ENCODE data around the gene PCDHGC5. TPM values are rescaled to one million over a fixed set of nuclear protein-coding genes. Genes with fewer than 3 reads are reported as not detected.

Gene PCDHGC5
- total RNA-seq, 2 experiments from 2014 or later: not detected

DNA sequence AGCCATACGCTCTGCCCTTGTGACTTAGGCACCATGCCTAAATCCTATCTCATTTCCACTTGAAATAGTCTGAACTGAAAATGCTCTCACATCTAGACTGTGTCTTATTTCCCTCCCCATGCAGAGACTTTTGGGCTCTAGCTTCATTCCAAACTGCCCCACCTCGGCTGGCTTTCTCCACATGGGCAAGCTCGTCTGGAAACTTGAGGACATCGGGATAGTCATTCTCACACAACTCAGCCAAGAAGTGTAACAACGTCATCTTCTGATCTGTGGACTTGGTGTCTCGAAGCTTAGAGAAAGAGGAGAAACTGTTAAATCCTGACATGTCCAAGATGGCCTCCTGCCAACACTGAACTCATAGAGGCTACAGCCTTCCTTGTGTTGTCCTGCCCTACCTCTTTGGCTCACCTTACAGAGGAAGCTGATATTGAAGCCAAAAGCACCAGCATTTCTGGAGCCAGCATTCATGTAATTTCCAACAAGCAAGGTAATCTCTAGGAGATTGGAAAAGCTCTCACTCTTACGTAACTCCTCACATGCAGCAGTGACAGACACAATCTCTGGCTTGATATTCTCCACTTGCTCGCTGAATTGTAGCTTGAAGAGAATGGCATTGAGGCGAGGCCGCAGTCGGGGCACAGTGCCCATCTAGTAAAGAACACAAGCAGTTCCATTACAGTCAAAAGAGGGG is 39.6 kb downstream of the PCDHGC5 start:
- ChIA-PET POLR2A (interaction anchor here (1.2 kb wide), 1 partner anchor 208 kb away, joined by 5 read pairs; no protein-coding TSS in a partner anchor), CTCF (interaction anchor here (0.8 to 1.4 kb wide), 3 partner anchors 15 to 36 kb away, joined by 5 to 7 read pairs (median 5); no protein-coding TSS in a partner anchor)
- H3K4me3 Mint-ChIP-seq: no peak overlapping the region
- H3K27me3 Mint-ChIP-seq: no peaks in the 10 kb centered on the region
- no peaks in the 10 kb centered on the region for H3K9me3 Mint-ChIP-seq
- peaks cover 4% of the 10 kb centered on the region for H3K4me1 Mint-ChIP-seq
- H3K36me3 Mint-ChIP-seq (ENCODE audit: low read depth): peaks cover 61% of the 10 kb centered on the region
- no peak for DNase-seq
- H3K27ac Mint-ChIP-seq: peak overlapping the region; percentile 28

- Mint-ChIP-seq H3K4me3 (no peak overlapping the region), H3K36me3 (ENCODE audit: low read depth) (peaks cover 57% of the 10 kb centered on the region), H3K4me1 (peaks cover 4% of the 10 kb centered on the region), H3K9me3 (no peaks in the 10 kb centered on the region), H3K27ac (peak overlapping the region; percentile 28), H3K27me3 (no peaks in the 10 kb centered on the region)
- ChIA-PET POLR2A (no interaction called here), CTCF (interaction anchor here (1.4 kb wide), 1 partner anchor 16 kb away, joined by 7 read pairs; no protein-coding TSS in a partner anchor)
- DNase-seq: no peak
Observed at GRCh38 chr5:141529002-141529401, 40.1 kb downstream of the PCDHGC5 start.

- Mint-ChIP-seq H3K27me3 (no peaks in the 10 kb centered on the region), H3K9me3 (no peaks in the 10 kb centered on the region), H3K4me3 (no peak overlapping the region), H3K36me3 (ENCODE audit: low read depth) (peaks cover 57% of the 10 kb centered on the region), H3K27ac (no peak overlapping the region), H3K4me1 (peaks cover under 1% of the 10 kb centered on the region)
- DNase-seq: no peak
- ChIA-PET POLR2A (no interaction called here), CTCF (no interaction called here)
Observed at GRCh38 chr5:141529873-141530272, 41.0 kb downstream of the PCDHGC5 start.

DNA sequence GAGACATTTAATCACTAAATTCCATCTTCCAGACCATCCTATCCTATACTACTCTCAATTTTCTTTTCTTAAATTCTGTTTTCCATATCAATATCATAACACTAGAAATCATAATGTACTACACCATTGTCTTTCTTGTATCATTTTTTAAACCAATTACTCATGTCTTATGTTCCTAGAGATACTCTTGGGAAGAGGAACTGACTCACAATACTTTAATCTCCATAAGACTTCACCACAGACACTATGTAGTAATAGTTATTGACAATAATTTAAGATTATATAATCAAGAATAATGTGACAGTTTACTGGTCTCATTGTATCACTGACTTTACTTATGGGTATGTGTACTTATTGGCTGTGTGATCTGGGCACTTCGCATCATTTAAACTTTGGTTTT is 43.8 kb downstream of the PCDHGC5 start:
- no peaks in the 10 kb centered on the region for H3K9me3 Mint-ChIP-seq
- H3K4me3 Mint-ChIP-seq: no peak overlapping the region
- CTCF ChIA-PET: interaction anchor here (1.5 to 2.5 kb wide), 2 partner anchors 9 to 31 kb away, joined by 10 to 14 read pairs; no protein-coding TSS in a partner anchor
- POLR2A ChIA-PET: no interaction called here
- no peak for DNase-seq
- no peaks in the 10 kb centered on the region for H3K27me3 Mint-ChIP-seq
- H3K36me3 Mint-ChIP-seq (ENCODE audit: low read depth): peaks cover 53% of the 10 kb centered on the region
- H3K4me1 Mint-ChIP-seq: no peaks in the 10 kb centered on the region
- no peak overlapping the region for H3K27ac Mint-ChIP-seq

GRCh38 chr5:141533897-141534296 is 45.0 kb downstream of the PCDHGC5 start:
- H3K27ac Mint-ChIP-seq: no peak overlapping the region
- no peaks in the 10 kb centered on the region for H3K9me3 Mint-ChIP-seq
- no peaks in the 10 kb centered on the region for H3K27me3 Mint-ChIP-seq
- DNase-seq: no peak
- H3K4me1 Mint-ChIP-seq: no peaks in the 10 kb centered on the region
- peaks cover 42% of the 10 kb centered on the region for H3K36me3 Mint-ChIP-seq (ENCODE audit: low read depth)
- POLR2A ChIA-PET: interaction anchor here (0.7 kb wide), 1 partner anchor 30 kb away, joined by 3 read pairs; no protein-coding TSS in a partner anchor
- CTCF ChIA-PET: interaction anchor here (1.4 to 2.5 kb wide), 5 partner anchors 10 to 30 kb away, joined by 7 to 14 read pairs (median 9); no protein-coding TSS in a partner anchor
- no peak overlapping the region for H3K4me3 Mint-ChIP-seq

DNA sequence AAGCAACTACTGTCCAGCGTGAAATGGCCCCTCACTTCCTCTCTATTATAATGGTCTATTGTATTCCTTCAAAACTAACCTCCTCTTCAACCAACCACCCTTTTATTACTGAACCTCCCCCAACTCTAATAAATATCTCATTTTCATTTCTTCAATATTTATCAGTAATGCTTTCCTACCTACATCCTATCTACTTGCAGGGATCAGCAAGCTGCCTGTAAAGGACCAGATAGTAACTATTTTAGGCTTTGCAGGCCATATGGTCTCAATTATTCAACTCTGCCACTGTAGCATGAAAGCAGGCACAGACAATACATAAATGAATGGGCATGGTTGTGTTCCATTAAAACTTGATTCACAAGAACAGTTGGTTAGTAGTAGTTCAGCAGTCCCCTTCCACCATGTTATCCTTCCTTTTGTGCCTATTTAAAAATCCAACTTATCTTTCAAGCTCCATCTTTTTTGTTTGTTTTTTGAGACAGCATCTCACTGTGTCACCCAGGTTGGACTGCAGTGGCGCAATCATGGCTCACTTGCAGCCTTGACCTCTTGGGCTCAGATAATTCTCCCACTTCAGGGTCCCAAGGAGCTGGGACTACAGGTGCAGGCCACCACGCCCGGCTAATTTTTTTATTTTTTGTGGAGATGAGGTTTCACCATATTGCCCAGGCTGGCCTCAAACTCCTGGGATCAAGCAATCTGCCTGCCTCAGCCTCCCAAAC is 45.8 kb downstream of the PCDHGC5 start:
- Mint-ChIP-seq H3K4me3 (no peak overlapping the region), H3K27ac (no peak overlapping the region), H3K27me3 (no peaks in the 10 kb centered on the region), H3K4me1 (no peaks in the 10 kb centered on the region), H3K9me3 (no peaks in the 10 kb centered on the region), H3K36me3 (ENCODE audit: low read depth) (peaks cover 40% of the 10 kb centered on the region)
- DNase-seq: no peak
- ChIA-PET POLR2A (no interaction called here), CTCF (interaction anchor here (1.4 to 2.5 kb wide), 5 partner anchors 10 to 30 kb away, joined by 7 to 14 read pairs (median 9); no protein-coding TSS in a partner anchor)

Other genes with a start within 250 kb of the PCDHGC5 start
- not detected for gene PCDHB15, start 243.7 kb upstream of the PCDHGC5 start, total RNA-seq
- under 1 TPM; 0.38 to 0.50 TPM for gene SLC25A2, start 185.0 kb upstream of the PCDHGC5 start, total RNA-seq
- gene TAF7, start 168.3 kb upstream of the PCDHGC5 start, total RNA-seq: 10 to 100 TPM; 74.3 to 75.1 TPM
- gene PCDHGA1, start 158.6 kb upstream of the PCDHGC5 start, total RNA-seq: under 1 TPM in 1 of 2 experiments, not detected in 1; 0.05 TPM
- gene PCDHGA2, start 150.3 kb upstream of the PCDHGC5 start, total RNA-seq: under 1 TPM in 1 of 2 experiments, not detected in 1; 0.05 TPM
- gene PCDHGA3, start 145.3 kb upstream of the PCDHGC5 start, total RNA-seq: not detected
- gene PCDHGB1, start 139.0 kb upstream of the PCDHGC5 start, total RNA-seq: under 1 TPM in 1 of 2 experiments, not detected in 1; 0.13 TPM
- under 1 TPM; 0.08 to 0.10 TPM for gene PCDHGA4, start 134.1 kb upstream of the PCDHGC5 start, total RNA-seq
- under 1 TPM; 0.18 to 0.23 TPM for gene PCDHGB2, start 129.1 kb upstream of the PCDHGC5 start, total RNA-seq
- not detected for gene PCDHGA5, start 124.9 kb upstream of the PCDHGC5 start, total RNA-seq
- under 1 TPM; 0.10 to 0.25 TPM for gene PCDHGB3, start 118.8 kb upstream of the PCDHGC5 start, total RNA-seq
- under 1 TPM; 0.10 TPM for gene PCDHGA6, start 115.2 kb upstream of the PCDHGC5 start, total RNA-seq
- gene PCDHGA7, start 106.3 kb upstream of the PCDHGC5 start, total RNA-seq: under 1 TPM in 1 of 2 experiments, not detected in 1; 0.08 TPM
- not detected for gene PCDHGB4, start 101.4 kb upstream of the PCDHGC5 start, total RNA-seq
- not detected for gene PCDHGA8, start 96.4 kb upstream of the PCDHGC5 start, total RNA-seq
- not detected for gene PCDHGB5, start 91.1 kb upstream of the PCDHGC5 start, total RNA-seq
- gene PCDHGA9, start 86.3 kb upstream of the PCDHGC5 start, total RNA-seq: not detected
- gene PCDHGB6, start 81.1 kb upstream of the PCDHGC5 start, total RNA-seq: not detected
- gene PCDHGA10, start 76.1 kb upstream of the PCDHGC5 start, total RNA-seq: under 1 TPM in 1 of 2 experiments, not detected in 1; 0.05 TPM
- under 1 TPM in 1 of 2 experiments, not detected in 1; 0.08 TPM for gene PCDHGB7, start 71.4 kb upstream of the PCDHGC5 start, total RNA-seq
- gene PCDHGA11, start 68.0 kb upstream of the PCDHGC5 start, total RNA-seq: not detected
- gene PCDHGA12, start 58.6 kb upstream of the PCDHGC5 start, total RNA-seq: not detected
- gene PCDHGC3, start 13.1 kb upstream of the PCDHGC5 start, total RNA-seq: not detected
- not detected for gene PCDHGC4, start 4.1 kb upstream of the PCDHGC5 start, total RNA-seq
- gene DIAPH1, start 129.9 kb downstream of the PCDHGC5 start, total RNA-seq: 100 to 1,000 TPM; 317 to 323 TPM
- gene HDAC3, start 147.8 kb downstream of the PCDHGC5 start, total RNA-seq: 10 to 100 TPM; 72.0 to 77.9 TPM
- 10 to 100 TPM; 18.8 to 19.4 TPM for gene RELL2, start 147.9 kb downstream of the PCDHGC5 start, total RNA-seq
- 10 to 100 TPM; 69.8 to 71.8 TPM for gene FCHSD1, start 162.3 kb downstream of the PCDHGC5 start, total RNA-seq
- gene ARAP3, start 193.1 kb downstream of the PCDHGC5 start, total RNA-seq: 10 to 100 TPM; 13.6 to 13.9 TPM